Activated naive CD8-positive, alpha-beta T cell treated with anti-CD3 and anti-CD28 coated beads, Interleukin-2, amount 50 U/mL, for 24 hours (primary cell): ENCODE measurements around the gene BEX5.

Source experiments
- ATAC-seq: fragments of 150-1000 bp; cut with Tn5 transposase; one replicate; pipeline ENCODE4 v1.10.0; 2021
- DNase-seq: peaks from one replicate; pipeline ENCODE4 v3.0.0; 2021
- H3K27ac Mint-ChIP-seq: one replicate; pipeline ENCODE4 v1.8.0; 2021; ENCODE audit warnings: mild to moderate bottlenecking, mixed read lengths
- H3K27me3 Mint-ChIP-seq: one replicate; pipeline ENCODE4 v1.8.0; 2021; ENCODE audit warnings: mixed read lengths
- H3K36me3 Mint-ChIP-seq: one replicate; pipeline ENCODE4 v1.8.0; 2021; ENCODE audit warnings: low read depth, mixed read lengths
- H3K4me1 Mint-ChIP-seq: one replicate; pipeline ENCODE4 v1.8.0; 2021; ENCODE audit warnings: mixed read lengths
- H3K4me3 Mint-ChIP-seq: one replicate; pipeline ENCODE4 v1.8.0; 2021; ENCODE audit warnings: mild to moderate bottlenecking, moderate library complexity, mixed read lengths
- H3K9me3 Mint-ChIP-seq: one replicate; pipeline ENCODE4 v1.8.0; 2021; ENCODE audit warnings: mixed read lengths

BEX5 gene

DNA sequence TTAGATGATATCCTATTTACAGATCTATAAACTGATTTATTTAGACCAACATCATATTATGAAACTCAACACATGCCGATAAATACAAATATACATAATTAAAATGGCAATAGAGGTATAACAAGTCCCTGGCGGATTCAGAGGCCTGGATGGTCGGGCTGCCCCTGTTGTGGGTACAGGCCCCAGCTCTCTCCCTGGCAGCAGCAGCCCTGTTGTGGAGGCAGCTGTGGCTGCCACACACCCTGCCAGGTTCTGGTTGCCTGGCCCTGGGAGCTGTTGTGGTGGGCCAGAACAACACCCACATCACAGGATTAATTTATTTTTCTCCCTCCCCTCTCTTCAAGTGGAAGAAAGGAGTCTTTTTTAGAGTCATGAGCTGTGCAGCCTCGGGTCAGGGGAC, 42.4 kb downstream of the BEX5 start:
- ATAC-seq, result no peak
- Mint-ChIP-seq H3K4me3 (no peak overlapping the region), H3K9me3 (no peaks in the 10 kb centered on the region), H3K36me3 (no peaks in the 10 kb centered on the region), H3K27me3 (peaks cover 2% of the 10 kb centered on the region), H3K27ac (no peak overlapping the region), H3K4me1 (no peaks in the 10 kb centered on the region)
- no peak for DNase-seq
